SU-DHL-6 (cell line): ENCODE results near the gene TADA2A.
A peak's percentile ranks its signal among the peaks of the same experiment; 100 is the strongest.
"Not testable (repeated sequence)": the region's sequence is repeated elsewhere in the genome, so short reads cannot be mapped to it uniquely, and the experiment has no call there.

Source experiments
- H2AFZ ChIP-seq: fragments of 200-600 bp; sonication (generic); 2 replicates; pipeline ENCODE4 v1.6.1; 2014; ENCODE audit warnings: low read depth, mild to moderate bottlenecking, moderate library complexity, mixed read lengths, antibody characterized with exemption, low read length; ENCODE audit not compliant: severe bottlenecking
- H3F3A ChIP-seq: fragments of 200-600 bp; shearing (Covaris generic); 2 replicates; pipeline ENCODE4 v1.6.0; 2016; ENCODE audit warnings: antibody characterized with exemption, mild to moderate bottlenecking; ENCODE audit not compliant: insufficient read depth
- H3K27ac ChIP-seq: fragments of 200-600 bp; sonication (generic); 2 replicates; pipeline ENCODE4 v1.5.1; 2016; ENCODE audit warnings: low read depth, mild to moderate bottlenecking, low read length, moderate library complexity, mixed read lengths
- H3K27me3 ChIP-seq: fragments of 200-600 bp; sonication (generic), shearing (Covaris generic); 2 replicates; pipeline ENCODE4 v1.6.0; 2014; ENCODE audit warnings: mild to moderate bottlenecking, low read length
- H3K36me3 ChIP-seq: fragments of 200-600 bp; sonication (generic); 2 replicates; pipeline ENCODE4 v1.6.1; 2014; ENCODE audit warnings: mild to moderate bottlenecking, low read length, mixed read lengths
- H3K4me2 ChIP-seq: fragments of 300-600, 200-600 bp; shearing (Covaris generic), sonication (generic); 2 replicates; pipeline ENCODE4 v1.6.0; 2014; ENCODE audit warnings: low read length, low read depth, mild to moderate bottlenecking; ENCODE audit not compliant: poor library complexity, severe bottlenecking
- H3K4me3 ChIP-seq: fragments of 200-600 bp; sonication (generic); 2 replicates; pipeline ENCODE4 v1.5.1; 2014; ENCODE audit warnings: antibody characterized with exemption, low read length, mild to moderate bottlenecking, mixed read lengths; ENCODE audit not compliant: insufficient read depth, poor library complexity, severe bottlenecking
- H3K79me2 ChIP-seq: fragments of 200-600 bp; sonication (generic); 2 replicates; pipeline ENCODE4 v1.6.1; 2014; ENCODE audit warnings: mild to moderate bottlenecking, low read length, moderate library complexity; ENCODE audit not compliant: insufficient read depth
- H3K9ac ChIP-seq: fragments of 200-600 bp; sonication (generic); 2 replicates; pipeline ENCODE4 v1.7.0; 2014; ENCODE audit warnings: mild to moderate bottlenecking, low read length
- H3K9me2 ChIP-seq: fragments of 200-600 bp; sonication (generic); replicated peaks from 2 replicates; pipeline ENCODE4 v1.6.1; 2014; ENCODE audit warnings: low read length; ENCODE audit not compliant: insufficient read depth
- H3K9me3 ChIP-seq: fragments of 200-600 bp; sonication (generic); 2 replicates; pipeline ENCODE4 v1.6.1; 2014; ENCODE audit warnings: low read length, mixed read lengths; ENCODE audit not compliant: insufficient read depth
- H4K20me1 ChIP-seq: fragments of 200-600 bp; sonication (generic); 2 replicates; pipeline ENCODE4 v1.6.1; 2014; ENCODE audit warnings: low read depth, mild to moderate bottlenecking, antibody characterized with exemption, low read length, moderate library complexity, mixed read lengths
- EZH2phosphoT487 ChIP-seq: fragments of 200-600 bp; sonication (generic), shearing (Covaris generic); conservative IDR thresholded peaks from 2 replicates; pipeline ENCODE4 v1.6.1; 2018; ENCODE audit warnings: mild to moderate bottlenecking, antibody characterized with exemption, low read length, moderate library complexity, mixed read lengths
- TF ChIP-seq, protein P1 (sequence below): fragments of 200-600 bp; sonication (generic); IDR thresholded peaks from one replicate; pipeline ENCODE4 v1.5.1; 2017; ENCODE audit warnings: antibody characterized with exemption, mild to moderate bottlenecking, low read length, moderate library complexity; ENCODE audit not compliant: insufficient read depth, poor library complexity, severe bottlenecking

The TADA2A gene

DNA sequence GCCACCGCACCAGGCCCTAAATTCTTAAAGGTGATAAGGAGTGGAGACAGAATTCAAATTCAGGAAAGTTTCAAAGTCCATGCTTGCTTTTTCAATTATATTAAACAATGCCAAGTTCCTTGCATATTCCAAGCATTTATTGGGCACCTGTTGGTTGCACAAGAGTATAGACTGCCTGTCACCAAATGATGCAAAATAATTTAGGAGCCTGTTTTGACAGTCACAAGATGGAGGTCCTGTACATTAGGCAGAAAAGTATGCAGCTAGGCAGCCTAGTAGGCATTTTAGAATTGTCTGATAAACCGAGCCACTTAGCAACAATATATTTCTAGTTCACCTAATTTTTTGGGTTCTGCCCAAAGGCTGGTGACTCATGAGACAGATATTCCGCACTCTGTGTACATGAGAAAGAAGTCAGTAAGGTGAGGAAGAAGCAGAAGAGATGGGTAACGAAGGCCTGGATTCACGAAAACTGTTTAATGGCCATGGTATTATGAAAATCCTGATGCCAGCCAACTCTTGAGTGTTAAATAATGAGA is 7.4 kb upstream of the TADA2A start:
- Histone ChIP-seq H3K27ac (no peak overlapping the region), H3K9me2 (no peaks in the 10 kb centered on the region), H3K9me3 (no peaks in the 10 kb centered on the region), H3K4me3 (no peak overlapping the region), H3K79me2 (peaks cover 19% of the 10 kb centered on the region), H3K4me2 (no peak overlapping the region), H3K27me3 (no peaks in the 10 kb centered on the region), H3F3A (no peaks in the 10 kb centered on the region), H4K20me1 (no peaks in the 10 kb centered on the region; the same call in 1 of the 2 replicates), H3K9ac (no peak overlapping the region), H2AFZ (no peak overlapping the region), H3K36me3 (no peaks in the 10 kb centered on the region)
- TF ChIP-seq, protein P1, sequence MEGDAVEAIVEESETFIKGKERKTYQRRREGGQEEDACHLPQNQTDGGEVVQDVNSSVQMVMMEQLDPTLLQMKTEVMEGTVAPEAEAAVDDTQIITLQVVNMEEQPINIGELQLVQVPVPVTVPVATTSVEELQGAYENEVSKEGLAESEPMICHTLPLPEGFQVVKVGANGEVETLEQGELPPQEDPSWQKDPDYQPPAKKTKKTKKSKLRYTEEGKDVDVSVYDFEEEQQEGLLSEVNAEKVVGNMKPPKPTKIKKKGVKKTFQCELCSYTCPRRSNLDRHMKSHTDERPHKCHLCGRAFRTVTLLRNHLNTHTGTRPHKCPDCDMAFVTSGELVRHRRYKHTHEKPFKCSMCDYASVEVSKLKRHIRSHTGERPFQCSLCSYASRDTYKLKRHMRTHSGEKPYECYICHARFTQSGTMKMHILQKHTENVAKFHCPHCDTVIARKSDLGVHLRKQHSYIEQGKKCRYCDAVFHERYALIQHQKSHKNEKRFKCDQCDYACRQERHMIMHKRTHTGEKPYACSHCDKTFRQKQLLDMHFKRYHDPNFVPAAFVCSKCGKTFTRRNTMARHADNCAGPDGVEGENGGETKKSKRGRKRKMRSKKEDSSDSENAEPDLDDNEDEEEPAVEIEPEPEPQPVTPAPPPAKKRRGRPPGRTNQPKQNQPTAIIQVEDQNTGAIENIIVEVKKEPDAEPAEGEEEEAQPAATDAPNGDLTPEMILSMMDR = no peak
- no peak for TF ChIP-seq EZH2phosphoT487

DNA sequence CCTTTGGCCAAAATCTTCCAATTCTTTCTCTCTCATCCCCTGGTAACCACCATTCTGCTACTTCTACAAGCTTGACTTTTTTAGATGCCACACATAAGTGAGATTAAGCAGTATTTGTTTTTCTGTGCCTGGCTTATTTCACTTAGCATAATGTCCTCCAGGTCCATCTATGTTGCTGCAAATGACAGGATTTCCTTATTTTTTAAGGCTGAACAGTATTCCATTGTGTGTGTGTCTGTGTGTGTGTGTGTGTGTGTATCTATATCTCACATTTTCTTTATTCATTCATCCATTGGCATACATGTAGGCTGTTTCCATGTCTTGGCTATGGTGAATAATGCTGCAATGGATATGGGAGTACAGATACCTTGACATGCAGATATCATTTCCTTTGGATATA is 6.2 kb upstream of the TADA2A start:
- Histone ChIP-seq H3K4me2 (no peak overlapping the region), H3K79me2 (peaks cover 29% of the 10 kb centered on the region), H3K9ac (no peak overlapping the region)

GRCh38 chr17:37405522-37405921 is 1.2 kb upstream of the TADA2A start:
- peaks cover 61% of the 10 kb centered on the region for H3K79me2 ChIP-seq
- H3K9me3 ChIP-seq, H4K20me1 ChIP-seq, H2AFZ ChIP-seq, H3K27me3 ChIP-seq, H3K27ac ChIP-seq, H3F3A ChIP-seq, H3K36me3 ChIP-seq, H3K9me2 ChIP-seq: not testable (repeated sequence)
- peak overlapping the region; percentile 99 for H3K4me3 ChIP-seq
- peak overlapping the region; percentile 100 for H3K9ac ChIP-seq
- H3K4me2 ChIP-seq = peak overlapping the region; percentile 99

More for the DNA sequence above, 6.2 kb upstream of the TADA2A start:
- Histone ChIP-seq H2AFZ (no peak overlapping the region), H3K9me3 (no peaks in the 10 kb centered on the region), H3K4me3 (no peak overlapping the region), H3K9me2 (no peaks in the 10 kb centered on the region), H3K36me3 (no peaks in the 10 kb centered on the region), H3K27ac (no peak overlapping the region), H4K20me1 (no peaks in the 10 kb centered on the region; the same call in 1 of the 2 replicates), H3K27me3 (no peaks in the 10 kb centered on the region), H3F3A (no peaks in the 10 kb centered on the region)
- TF ChIP-seq EZH2phosphoT487 = no peak

- Histone ChIP-seq H3K4me3 (peak overlapping the region; percentile 99), H3F3A (no peaks in the 10 kb centered on the region), H3K4me2 (peak overlapping the region; percentile 99), H2AFZ (peak overlapping the region; percentile 70), H3K9me3 (no peaks in the 10 kb centered on the region), H3K9me2 (no peaks in the 10 kb centered on the region), H3K9ac (peak overlapping the region; percentile 100), H4K20me1 (no peaks in the 10 kb centered on the region), H3K27me3 (no peaks in the 10 kb centered on the region), H3K79me2 (peaks cover 61% of the 10 kb centered on the region), H3K27ac (peak overlapping the region; percentile 84), H3K36me3 (no peaks in the 10 kb centered on the region)
- TF ChIP-seq, protein P1 = no peak
- no peak for TF ChIP-seq EZH2phosphoT487
Measured at GRCh38 chr17:37405955-37406634, 591 bp upstream of the TADA2A start.

DNA sequence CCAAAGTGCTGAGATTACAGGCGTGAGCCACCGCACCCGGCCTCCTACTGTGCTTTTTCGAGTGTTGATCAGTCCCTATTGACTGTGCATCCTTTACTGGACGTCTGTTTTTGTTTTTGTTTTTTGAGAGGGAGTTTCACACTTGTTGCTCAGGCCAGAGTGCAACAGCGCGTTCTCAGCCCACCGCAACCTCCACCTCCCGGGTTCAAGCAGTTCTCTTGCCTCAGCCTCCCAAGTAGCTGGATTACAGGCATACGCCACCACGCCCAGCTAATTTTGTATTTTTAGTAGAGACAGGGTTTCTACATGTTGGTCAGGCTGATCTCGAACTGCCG is 1.4 kb downstream of the TADA2A start:
- not testable (repeated sequence) for H2AFZ ChIP-seq, H4K20me1 ChIP-seq, H3F3A ChIP-seq, H3K9me3 ChIP-seq, H3K9me2 ChIP-seq, H3K27ac ChIP-seq, H3K36me3 ChIP-seq, H3K4me3 ChIP-seq, H3K27me3 ChIP-seq
- peaks cover 54% of the 10 kb centered on the region for H3K79me2 ChIP-seq
- H3K9ac ChIP-seq = 0 out of 2 replicates have a peak overlapping the region, but pooled peaks have one; percentile 78
- H3K4me2 ChIP-seq = peak overlapping the region; percentile 67
